GM21528 (cell line): ENCODE results near the gene CDH4.
"Not testable (repeated sequence)": the region's sequence is repeated elsewhere in the genome, so short reads cannot be mapped to it uniquely, and the experiment has no call there.

Source experiments
- ATAC-seq: cut with Tn5 transposase; IDR thresholded peaks from one replicate; pipeline ENCODE4 v1.9.1; 2021; ENCODE audit warnings: mild to moderate bottlenecking, moderate library complexity; ENCODE audit not compliant: unreplicated experiment, low FRiP score

The CDH4 gene

GRCh38 chr20:61932711-61933480 is 680.8 kb downstream of the CDH4 start:
- ATAC-seq = no peak

DNA sequence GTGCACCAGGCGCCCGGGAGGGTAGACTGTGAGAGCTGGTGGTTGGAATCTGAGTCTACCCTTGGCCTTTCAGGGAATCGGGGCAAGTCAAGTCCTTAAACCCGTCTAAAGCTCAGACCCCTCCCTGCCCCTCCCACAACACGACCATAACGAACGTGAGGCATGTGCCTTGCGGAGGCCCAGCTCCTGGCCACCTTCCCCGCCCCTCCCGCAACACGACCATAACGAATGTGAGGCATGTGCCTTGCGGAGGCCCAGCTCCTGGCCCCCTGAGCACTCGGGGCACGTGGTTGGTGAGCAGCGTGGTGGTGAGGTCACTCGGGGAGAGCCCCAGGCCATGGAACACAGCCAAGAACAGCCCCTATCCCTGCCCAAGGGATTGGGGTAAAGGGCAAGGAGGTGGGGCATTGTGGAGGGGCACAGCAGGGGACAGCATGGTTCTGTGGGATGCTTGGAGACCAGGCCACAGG is 681.5 kb downstream of the CDH4 start:
- ATAC-seq = no peak

- ATAC-seq = no peak
These were observed 682.1 kb downstream of the CDH4 start for GRCh38 chr20:61933951-61934715.

- no peak for ATAC-seq
These were observed 682.9 kb downstream of the CDH4 start for GRCh38 chr20:61934716-61935530.

- ATAC-seq = no peak
These were observed 684.1 kb downstream of the CDH4 start for GRCh38 chr20:61935926-61936700.

DNA sequence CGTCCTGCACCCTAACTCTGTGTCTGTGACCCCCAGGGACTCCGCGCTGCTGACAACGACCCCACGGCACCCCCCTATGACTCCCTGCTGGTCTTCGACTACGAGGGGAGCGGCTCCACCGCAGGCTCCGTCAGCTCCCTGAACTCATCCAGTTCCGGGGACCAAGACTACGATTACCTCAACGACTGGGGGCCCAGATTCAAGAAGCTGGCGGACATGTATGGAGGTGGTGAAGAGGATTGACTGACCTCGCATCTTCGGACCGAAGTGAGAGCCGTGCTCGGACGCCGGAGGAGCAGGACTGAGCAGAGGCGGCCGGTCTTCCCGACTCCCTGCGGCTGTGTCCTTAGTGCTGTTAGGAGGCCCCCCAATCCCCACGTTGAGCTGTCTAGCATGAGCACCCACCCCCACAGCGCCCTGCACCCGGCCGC is 684.7 kb downstream of the CDH4 start:
- no peak for ATAC-seq

DNA sequence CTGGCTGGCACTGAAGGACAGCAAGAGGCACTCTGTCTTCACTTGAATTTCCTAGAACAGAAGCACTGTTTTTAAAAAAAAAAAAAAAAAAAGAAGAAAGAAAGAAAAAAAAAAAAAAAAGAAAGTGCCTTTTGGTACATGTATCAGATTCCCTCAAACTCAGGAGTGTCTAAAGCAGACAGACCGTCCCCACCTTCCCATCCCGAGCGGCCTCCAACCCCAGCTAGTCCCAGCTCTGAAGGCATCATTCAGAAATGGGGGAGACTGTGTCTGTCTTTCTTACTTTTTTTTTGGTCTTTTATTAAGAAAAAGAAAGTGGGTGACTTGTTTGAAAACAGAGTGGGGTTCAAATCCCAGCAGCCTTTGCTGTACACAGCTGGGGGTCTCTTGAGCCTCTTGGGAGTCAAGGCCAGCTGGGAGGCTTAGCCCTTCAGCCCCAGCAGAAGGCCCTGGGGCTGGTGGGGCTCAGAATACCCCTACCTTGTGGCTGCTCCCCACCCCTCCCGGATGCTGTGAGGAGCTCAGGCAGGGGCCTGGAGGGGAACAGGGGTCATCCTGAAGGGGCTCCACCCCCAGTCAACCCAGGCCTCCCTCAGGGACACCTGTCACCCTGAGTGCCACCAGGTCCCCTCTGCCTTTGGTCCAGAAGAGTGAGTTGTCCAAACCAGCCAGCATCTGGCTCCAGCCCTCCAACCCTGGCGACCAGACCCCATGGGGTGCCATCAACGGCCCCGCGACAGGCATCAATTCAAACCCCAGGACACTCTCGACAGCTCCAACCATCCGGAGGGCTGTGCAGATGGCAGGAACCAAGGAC is 685.3 kb downstream of the CDH4 start:
- ATAC-seq = no peak

GRCh38 chr20:61937963-61938838 is 686.1 kb downstream of the CDH4 start:
- no peak for ATAC-seq

DNA sequence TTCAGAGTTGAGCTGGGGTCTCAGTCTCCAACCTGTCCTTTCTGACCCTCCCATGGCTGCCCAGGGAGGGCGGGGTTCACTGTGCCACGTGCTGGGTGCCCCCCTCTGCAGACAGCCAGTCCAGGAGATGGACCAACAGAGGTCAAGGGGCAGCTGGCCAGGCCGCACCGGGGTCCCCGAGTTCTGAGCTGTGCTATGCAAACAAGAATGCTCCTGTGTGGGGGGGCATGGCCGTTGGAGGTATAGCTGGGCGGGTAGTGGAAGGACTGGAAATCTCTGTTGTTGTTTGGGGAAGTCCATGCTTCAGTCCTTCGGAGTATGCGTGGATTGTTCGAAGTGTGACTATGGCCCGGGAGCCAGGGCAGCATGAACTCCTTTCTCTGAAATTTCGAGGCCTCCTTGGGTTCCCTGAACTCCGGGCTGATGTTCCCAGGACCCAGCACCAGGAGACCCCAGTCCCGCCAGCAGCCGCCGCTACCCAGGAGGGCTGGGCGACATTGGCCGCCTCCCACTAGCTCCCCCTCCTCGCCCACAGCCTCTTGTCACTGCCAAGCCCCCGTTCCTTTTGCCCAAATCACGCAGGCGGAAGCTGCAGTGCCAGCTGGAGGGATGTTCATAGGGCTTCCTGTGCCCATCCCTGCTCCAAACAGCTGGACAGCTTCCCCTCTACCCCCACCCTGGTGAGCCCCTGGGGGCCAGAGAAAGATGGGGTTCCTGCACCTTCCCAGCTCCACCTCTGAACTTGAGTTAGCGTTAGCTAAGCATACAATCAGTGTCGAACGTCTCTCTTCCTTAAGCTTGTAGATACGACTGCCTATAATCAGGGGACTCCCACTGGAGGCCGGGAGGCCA is 687.0 kb downstream of the CDH4 start:
- no peak for ATAC-seq

DNA sequence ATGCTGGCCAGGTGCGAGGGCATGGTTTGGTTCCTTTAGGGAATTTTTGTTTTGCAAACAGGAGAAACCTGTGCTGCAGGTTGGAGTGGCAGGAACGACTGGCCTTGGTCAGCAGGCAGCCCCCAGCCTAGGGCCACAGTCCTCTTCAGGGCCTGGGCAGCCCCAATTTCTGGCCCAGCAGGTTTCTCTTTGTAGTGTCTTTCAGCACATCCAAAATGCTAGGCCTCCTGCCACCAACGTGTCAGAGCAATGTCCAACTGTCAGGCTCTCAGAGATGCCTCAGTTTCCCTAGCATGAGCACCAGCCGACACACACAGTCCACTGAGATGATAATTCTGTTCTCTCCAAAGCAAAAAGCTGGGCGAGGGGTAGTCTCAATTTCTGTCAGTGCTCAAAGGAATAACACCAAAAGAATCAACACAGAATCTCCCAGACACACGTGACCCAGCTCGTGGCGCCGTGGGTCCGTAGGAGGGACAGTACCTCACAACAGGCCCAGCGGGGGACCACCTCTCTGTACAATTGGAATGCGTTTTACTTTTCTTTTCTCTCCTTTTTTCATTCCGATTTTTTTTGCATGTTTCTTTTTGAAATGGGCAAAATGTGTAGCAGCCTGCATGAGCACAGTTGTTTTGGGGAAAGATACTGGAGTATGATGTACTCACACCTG is 687.8 kb downstream of the CDH4 start:
- no peak for ATAC-seq

- ATAC-seq = no peak
These were observed 688.4 kb downstream of the CDH4 start for GRCh38 chr20:61940491-61940890.

DNA sequence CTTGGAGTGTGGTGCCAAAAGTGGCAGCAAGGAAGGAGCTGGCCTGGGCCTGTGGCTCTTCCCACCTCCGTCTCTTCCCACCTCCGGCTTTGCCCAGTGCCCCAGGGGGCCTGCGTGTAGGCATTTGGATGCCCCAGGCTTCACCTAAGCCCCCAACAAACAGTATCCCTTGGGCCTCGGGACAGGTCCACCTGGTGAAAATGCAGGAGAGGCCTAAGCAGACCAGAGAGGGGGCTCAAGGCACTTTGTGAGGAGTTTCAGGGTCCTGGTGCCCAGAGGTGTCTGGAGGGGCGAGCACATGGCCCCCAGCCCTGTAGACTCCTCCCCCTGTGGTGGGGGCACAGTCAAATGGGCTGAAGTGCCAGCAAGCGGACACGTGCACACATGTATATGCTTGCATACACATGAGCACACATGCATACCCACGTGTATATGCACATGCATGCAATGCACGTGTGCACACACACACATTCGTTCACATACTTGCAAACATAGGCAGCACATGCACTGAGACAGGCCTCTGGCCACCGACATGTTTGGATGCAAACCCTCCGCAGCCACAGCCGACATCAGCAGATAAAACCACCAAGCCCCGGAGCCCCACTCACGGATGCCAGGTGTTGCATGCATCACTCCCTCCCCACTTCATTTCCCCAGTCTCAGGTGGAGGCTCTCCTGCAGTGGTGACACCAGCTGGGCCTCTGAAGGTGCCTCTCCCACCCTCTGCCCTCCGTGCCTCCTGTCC is 689.1 kb downstream of the CDH4 start:
- ATAC-seq = no peak

- no peak for ATAC-seq
These were observed 689.8 kb downstream of the CDH4 start for GRCh38 chr20:61941721-61942405.

DNA sequence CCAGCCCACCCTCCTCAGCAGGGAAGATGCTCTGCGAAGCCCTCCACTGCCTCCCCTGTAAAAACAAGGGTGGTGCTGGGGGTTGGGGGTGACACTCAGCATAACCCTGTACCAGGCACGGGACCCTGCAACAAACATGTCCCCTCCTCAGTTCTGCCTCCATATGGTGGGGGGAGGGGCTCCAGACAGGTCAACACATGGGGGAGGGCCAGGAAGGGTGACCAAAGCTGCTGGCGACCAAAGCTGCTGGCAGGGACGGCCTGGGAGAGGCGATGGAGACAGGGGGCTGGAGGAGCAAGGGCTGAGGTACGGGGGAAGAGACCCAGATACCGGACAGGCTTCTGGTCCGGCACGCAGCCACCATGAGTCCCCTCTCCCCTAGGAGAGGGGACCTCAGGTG is 690.5 kb downstream of the CDH4 start:
- no peak for ATAC-seq

DNA sequence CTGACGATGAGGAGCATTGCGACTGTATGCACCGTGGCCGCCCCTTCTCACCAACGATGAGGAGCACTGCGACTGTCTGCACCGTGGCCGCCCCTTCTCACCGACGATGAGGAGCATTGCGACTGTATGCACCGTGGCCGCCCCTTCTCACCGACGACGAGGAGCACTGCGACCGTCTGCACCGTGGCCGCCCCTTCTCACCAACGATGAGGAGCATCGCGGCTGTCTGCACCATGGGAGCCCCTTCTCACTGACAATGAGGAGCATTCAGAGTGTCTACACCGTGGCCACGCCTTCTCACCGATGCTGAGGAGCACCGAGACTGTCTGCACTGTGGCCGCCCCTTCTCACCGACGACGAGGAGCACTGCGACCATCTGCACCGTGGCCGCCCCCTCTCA is 692.9 kb downstream of the CDH4 start:
- not testable (repeated sequence) for ATAC-seq

DNA sequence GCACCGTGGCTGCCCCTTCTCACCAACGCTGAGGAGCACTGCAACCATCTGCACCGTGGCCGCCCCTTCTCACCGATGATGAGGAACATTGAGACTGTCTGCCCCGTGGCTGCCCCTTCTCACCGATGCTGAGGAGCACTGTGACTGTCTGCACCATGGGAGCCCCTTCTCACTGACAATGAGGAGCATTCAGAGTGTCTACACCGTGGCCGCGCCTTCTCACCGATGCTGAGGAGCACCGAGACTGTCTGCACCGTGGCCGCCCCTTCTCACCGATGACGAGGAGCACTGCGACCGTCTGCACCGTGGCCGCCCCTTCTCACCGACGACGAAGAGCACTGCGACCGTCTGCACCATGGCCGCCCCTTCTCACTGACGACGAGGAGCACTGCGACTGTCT is 693.4 kb downstream of the CDH4 start:
- ATAC-seq = not testable (repeated sequence)
